ENCODE measurements around the gene FLAD1. TPM values are rescaled to one million over a fixed set of nuclear protein-coding genes. Genes with fewer than 3 reads are reported as not detected.

Gene FLAD1
- total RNA-seq, 1 experiment from 2014 or later: 97.0 TPM

DNA sequence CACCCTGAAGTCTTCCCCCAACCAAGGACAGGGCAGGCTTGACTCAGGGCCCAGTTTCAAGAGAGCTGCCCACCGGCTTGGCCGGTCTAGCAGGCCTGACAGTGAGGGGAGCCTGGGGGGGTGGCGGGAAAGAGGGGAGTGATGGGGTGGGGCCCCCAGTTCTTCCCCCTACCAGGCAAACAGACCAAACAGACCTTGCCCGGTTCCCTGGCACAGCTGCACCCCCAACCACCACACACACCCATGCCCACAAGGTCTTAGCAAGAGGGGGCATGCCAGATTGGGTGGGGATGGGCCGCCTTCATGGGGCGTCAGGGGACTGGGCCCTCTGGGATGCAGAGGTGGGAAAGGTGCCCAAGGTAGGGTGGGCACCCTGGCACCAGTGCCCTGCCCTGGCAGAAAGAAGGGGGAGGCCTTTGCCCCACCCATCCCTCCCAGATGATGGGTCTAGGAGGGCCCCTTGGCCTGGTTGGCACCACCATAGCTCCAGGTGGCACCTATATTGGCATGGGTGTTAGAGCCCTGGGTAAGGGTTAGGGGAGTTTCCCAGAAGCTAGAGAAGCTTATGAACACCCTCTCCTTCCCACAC, 28.4 kb downstream of the FLAD1 start:
- peaks cover 35 to 61% of the 10 kb centered on the region in 2 experiments for H3K4me1 Mint-ChIP-seq
- Histone ChIP-seq H4K20me1 (ENCODE audit: control insufficient read depth, insufficient read depth, insufficient read length) (no peaks in the 10 kb centered on the region), H3K27me3 (ENCODE audit: insufficient read depth, low read length) (no peaks in the 10 kb centered on the region)

More for the DNA sequence above, 28.4 kb downstream of the FLAD1 start:
- Mint-ChIP-seq H3K36me3 (ENCODE audit: insufficient read depth in 1 of 3, low read depth in 3 of 3) (peaks cover 8 to 32% (median 17%) of the 10 kb centered on the region in 3 experiments; a peak in 6 of 7 replicates), H3K9me3 (no peaks in the 10 kb centered on the region; a peak in 1 of 5 replicates), H3K4me3 (no peak overlapping the region), H3K27me3 (ENCODE audit: low read depth) (no peaks in the 10 kb centered on the region), H3K27ac (peak overlapping the region in 1 of 3 experiments; percentile 94; a peak in 2 of 7 replicates)
- Histone ChIP-seq H2BK20ac (ENCODE audit: low read depth, low read length, poor library complexity, severe bottlenecking) (no peak overlapping the region), H3K18ac (ENCODE audit: insufficient read length, low read depth, low read length) (no peak overlapping the region), H3K79me2 (ENCODE audit: insufficient read depth, low read length) (no peaks in the 10 kb centered on the region; the same call in 1 of the 2 replicates), H3K4me1 (ENCODE audit: insufficient read depth, low read length) (peaks cover 3% of the 10 kb centered on the region; the same call in 1 of the 2 replicates), H3T11ph (ENCODE audit: low read length) (no peak overlapping the region), H4K8ac (replicated peaks; ENCODE audit: insufficient read length, low read depth, low read length) (no peak overlapping the region), H3K14ac (ENCODE audit: insufficient read depth, low read length) (no peak overlapping the region), H3K79me1 (ENCODE audit: insufficient read depth, low read depth, low read length, poor library complexity, severe bottlenecking) (no peaks in the 10 kb centered on the region), H3K27ac (ENCODE audit: insufficient read length, low read depth, low read length) (no peak overlapping the region), H3K23ac (ENCODE audit: insufficient read length, low read depth, low read length) (no peak overlapping the region), H2BK15ac (ENCODE audit: low read depth, low read length) (no peak overlapping the region), H3K9ac (ENCODE audit: extremely low read depth, insufficient read length, low read length) (no peak overlapping the region), H3K4ac (ENCODE audit: low read depth, low read length) (no peak overlapping the region), H2AFZ (ENCODE audit: low read length) (no peak overlapping the region), H2BK12ac (ENCODE audit: insufficient read length, low read depth, low read length) (no peak overlapping the region), H3K23me2 (ENCODE audit: insufficient read length, low read depth, low read length, poor library complexity, severe bottlenecking) (no peaks in the 10 kb centered on the region), H4K91ac (ENCODE audit: insufficient read length, low read depth, low read length) (no peak overlapping the region), H3K4me2 (ENCODE audit: insufficient read depth, insufficient read length, low read length) (no peak overlapping the region), H2BK5ac (ENCODE audit: insufficient read length, low read length) (no peak overlapping the region), H2BK120ac (ENCODE audit: low read depth, low read length, poor library complexity, severe bottlenecking) (no peak overlapping the region), H2AK5ac (ENCODE audit: insufficient read length, low read length) (no peak overlapping the region), H3K56ac (ENCODE audit: insufficient read length, low read depth, low read length) (no peak overlapping the region), H3K9me3 (ENCODE audit: control insufficient read depth, low read depth, low read length) (no peaks in the 10 kb centered on the region), H4K5ac (ENCODE audit: insufficient read length, low read depth, low read length) (no peak overlapping the region)
- TF ChIP-seq, protein P1, sequence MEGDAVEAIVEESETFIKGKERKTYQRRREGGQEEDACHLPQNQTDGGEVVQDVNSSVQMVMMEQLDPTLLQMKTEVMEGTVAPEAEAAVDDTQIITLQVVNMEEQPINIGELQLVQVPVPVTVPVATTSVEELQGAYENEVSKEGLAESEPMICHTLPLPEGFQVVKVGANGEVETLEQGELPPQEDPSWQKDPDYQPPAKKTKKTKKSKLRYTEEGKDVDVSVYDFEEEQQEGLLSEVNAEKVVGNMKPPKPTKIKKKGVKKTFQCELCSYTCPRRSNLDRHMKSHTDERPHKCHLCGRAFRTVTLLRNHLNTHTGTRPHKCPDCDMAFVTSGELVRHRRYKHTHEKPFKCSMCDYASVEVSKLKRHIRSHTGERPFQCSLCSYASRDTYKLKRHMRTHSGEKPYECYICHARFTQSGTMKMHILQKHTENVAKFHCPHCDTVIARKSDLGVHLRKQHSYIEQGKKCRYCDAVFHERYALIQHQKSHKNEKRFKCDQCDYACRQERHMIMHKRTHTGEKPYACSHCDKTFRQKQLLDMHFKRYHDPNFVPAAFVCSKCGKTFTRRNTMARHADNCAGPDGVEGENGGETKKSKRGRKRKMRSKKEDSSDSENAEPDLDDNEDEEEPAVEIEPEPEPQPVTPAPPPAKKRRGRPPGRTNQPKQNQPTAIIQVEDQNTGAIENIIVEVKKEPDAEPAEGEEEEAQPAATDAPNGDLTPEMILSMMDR (conservative IDR thresholded peaks at IDR 0.05): no peak
- DNase-seq: no peak
- WGBS (ENCODE audit: extremely low coverage, insufficient read length, low lambda C conversion rate): no CpG with 5 or more reads among the region's 6 CpGs

Data from H9 (cell line).